GM12892 (cell line): ENCODE data around the gene GNAZ.

Experiments
- POLR2A ChIP-seq: IDR thresholded peaks from 2 replicates; pipeline ENCODE4 v1.6.1; 2011; ENCODE audit warnings: low read depth, low read length, control low read depth
- POLR2AphosphoS5 ChIP-seq: IDR thresholded peaks from 2 replicates; pipeline ENCODE4 v1.6.1; 2011; ENCODE audit warnings: low read depth, low read length, control low read depth
- TAF1 ChIP-seq: IDR thresholded peaks from 2 replicates; pipeline ENCODE4 v1.6.1; 2011; ENCODE audit warnings: low read depth, mild to moderate bottlenecking, control low read depth, low read length, borderline replicate concordance

DNA sequence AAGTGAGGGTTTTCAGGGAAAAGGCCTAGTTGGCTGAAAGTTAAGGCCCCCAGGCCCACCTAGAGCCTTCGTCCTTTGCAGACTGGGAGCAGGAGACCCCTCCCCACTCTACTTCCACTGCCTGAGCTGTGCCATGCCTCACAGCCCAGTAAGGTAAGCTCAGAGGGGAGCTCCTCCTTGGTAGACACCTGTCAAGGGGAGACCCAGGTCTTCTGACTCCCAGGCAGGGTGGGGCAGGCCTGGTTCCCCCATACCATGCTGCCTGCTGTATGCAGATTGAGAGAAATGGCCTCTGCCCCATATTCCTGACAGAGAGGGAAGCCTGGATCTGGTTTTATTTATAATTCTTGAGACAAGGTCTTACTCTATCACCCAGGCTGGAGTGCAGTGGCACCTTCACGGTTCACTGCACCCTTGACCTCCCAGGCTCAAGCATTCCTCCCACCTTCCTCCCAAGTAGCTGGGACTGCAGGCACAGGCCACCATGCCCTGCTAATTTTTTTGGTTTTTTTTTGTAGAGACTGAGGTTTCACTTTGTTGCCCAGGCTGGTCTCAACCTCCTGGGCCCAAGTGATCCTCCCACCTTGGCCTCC is 75.7 kb downstream of the GNAZ start:
- TF ChIP-seq POLR2AphosphoS5, result no peak
- no peak for TF ChIP-seq POLR2A
- no peak for TF ChIP-seq TAF1
